Measurements from ENCODE around the gene BBS2.

- no peak for TF ChIP-seq EZH2 (conservative IDR thresholded peaks at IDR 0.05; ENCODE audit: low read depth, low read length)
- TF ChIP-seq SRSF1 (optimal IDR thresholded peaks at IDR 0.05; ENCODE audit: low read depth, low read length) = no peak
- no peak for TF ChIP-seq HCFC1 (IDR thresholded peaks at IDR 0.05; ENCODE audit: low read depth, low read length)
- no peak for TF ChIP-seq PBX3 (CRISPR knock-in tag; IDR thresholded peaks at IDR 0.05; ENCODE audit: borderline replicate concordance)
- no peak for TF ChIP-seq ZBTB42 (CRISPR knock-in tag; IDR thresholded peaks at IDR 0.05)
- TF ChIP-seq SIN3A (IDR thresholded peaks at IDR 0.05; ENCODE audit: borderline replicate concordance, low read depth, low read length) = no peak
- TF ChIP-seq ZSCAN21 (CRISPR knock-in tag; IDR thresholded peaks at IDR 0.05; ENCODE audit: borderline replicate concordance) = no peak
- no peak for TF ChIP-seq CTCF (CRISPR knock-in tag; IDR thresholded peaks at IDR 0.05)
- TF ChIP-seq PITX1 (CRISPR knock-in tag; IDR thresholded peaks at IDR 0.05) = no peak
- no peak for TF ChIP-seq MXI1 (IDR thresholded peaks at IDR 0.05; ENCODE audit: borderline replicate concordance, low read depth, low read length)
- TF ChIP-seq MYC (CRISPR knock-in tag; IDR thresholded peaks at IDR 0.05; ENCODE audit: borderline replicate concordance) = no peak
- TF ChIP-seq BHLHE40 (IDR thresholded peaks at IDR 0.05; ENCODE audit: low read length) = no peak
- no peak for TF ChIP-seq SP2 (CRISPR knock-in tag; IDR thresholded peaks at IDR 0.05)
- TF ChIP-seq TCF7 (IDR thresholded peaks at IDR 0.05; ENCODE audit: low read depth) = no peak
These were observed 49.6 kb downstream of the BBS2 start for GRCh38 chr16:56470232-56470631.

Data from HepG2 (cell line).